Gastroesophageal sphincter (tissue), 3 donors: ENCODE measurements around the gene ABCA7.

Experiments
- CTCF ChIP-seq, 4 experiments: fragments of 200-600 bp in 2 of 4; fragments of 450-650 bp in 2 of 4; sonication (generic) in 1 of 4; IDR thresholded peaks; one replicate each; pipeline ENCODE4 v1.5.1; 2017 to 2019; ENCODE audit warnings: antibody characterized with exemption in 4 of 4, mild to moderate bottlenecking in 2 of 4, moderate library complexity in 2 of 4
- POLR2A ChIP-seq, 2 donors: fragments of 450-650 bp; IDR thresholded peaks; one replicate each; pipeline ENCODE4 v1.6.1; 2017; ENCODE audit warnings: antibody characterized with exemption in 2 of 2, mild to moderate bottlenecking in 2 of 2, moderate library complexity in 1 of 2
- POLR2AphosphoS5 ChIP-seq: sonication (generic); formaldehyde crosslinking; IDR thresholded peaks from one replicate; pipeline ENCODE4 v1.6.1; 2017; ENCODE audit warnings: antibody characterized with exemption

- TF ChIP-seq CTCF (IDR thresholded peaks at IDR 0.05) (no peak), POLR2AphosphoS5 (no peak), POLR2A (IDR thresholded peaks at IDR 0.05) (no peak)
Observed at GRCh38 chr19:1040476-1041271, 767 bp downstream of the ABCA7 start.
